Neutrophil (primary cell): ENCODE data around the gene HABP2.

ENCODE experiments used
- H3K27ac ChIP-seq: fragments of 200-600 bp; sonication (generic); 2 replicates; pipeline ENCODE4 v1.5.1; 2016; ENCODE audit warnings: mild to moderate bottlenecking, moderate library complexity
- H3K27me3 ChIP-seq: fragments of 200-600 bp; sonication (generic); 2 replicates; pipeline ENCODE4 v1.6.0; 2016; ENCODE audit warnings: mild to moderate bottlenecking
- H3K36me3 ChIP-seq: fragments of 200-600 bp; sonication (generic); 2 replicates; pipeline ENCODE4 v1.5.1; 2017
- H3K4me1 ChIP-seq, 2 experiments: fragments of 200-600 bp in 1 of 2; sonication (generic) in 1 of 2; 1 replicate in 1 of 2; 2 replicates in 1 of 2; pipeline versions ENCODE4 v1.5.1 to v1.6.1; 2013 to 2016; ENCODE audit warnings: low read depth in 1 of 2, low read length in 1 of 2, mild to moderate bottlenecking in 1 of 2, moderate library complexity in 1 of 2; ENCODE audit not compliant: control insufficient read depth in 1 of 2, insufficient read depth in 1 of 2
- H3K4me3 ChIP-seq, 2 experiments: fragments of 200-600 bp in 1 of 2; sonication (generic) in 1 of 2; 1 replicate in 1 of 2; 2 replicates in 1 of 2; pipeline ENCODE4 v1.5.1; 2013 to 2016; ENCODE audit warnings: low read depth in 1 of 2, low read length in 1 of 2, mild to moderate bottlenecking in 1 of 2, moderate library complexity in 1 of 2
- H3K9me3 ChIP-seq: fragments of 200-600 bp; sonication (generic); 2 replicates; pipeline ENCODE4 v1.5.1; 2016
- TF ChIP-seq, protein P1 (sequence below): fragments of 200-600 bp; sonication (generic); IDR thresholded peaks from 2 replicates; pipeline ENCODE4 v1.5.1; 2016; ENCODE audit warnings: antibody characterized with exemption

HABP2 gene

DNA sequence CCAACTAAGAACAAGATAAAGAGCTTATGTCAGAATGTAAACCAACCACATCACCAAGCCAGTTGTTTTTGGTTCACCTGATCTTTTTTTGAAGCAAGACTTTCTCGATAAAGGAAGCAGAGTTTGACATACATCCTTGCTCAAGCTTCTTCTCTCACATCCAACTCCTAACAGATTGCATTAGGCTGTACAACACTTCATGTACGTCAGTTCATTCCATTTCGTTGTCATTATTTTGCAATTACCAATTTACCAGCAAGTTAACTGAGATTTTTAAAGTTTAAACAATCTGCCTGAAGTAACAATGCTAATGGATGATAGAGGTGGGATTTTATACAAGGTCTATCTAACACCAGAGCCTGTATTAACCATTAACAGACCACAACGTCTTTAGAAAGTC is 70.0 kb downstream of the HABP2 start:
- Histone ChIP-seq H3K4me3 (no peak overlapping the region), H3K36me3 (no peaks in the 10 kb centered on the region), H3K27ac (no peak overlapping the region), H3K27me3 (peaks cover 34% of the 10 kb centered on the region), H3K9me3 (no peaks in the 10 kb centered on the region), H3K4me1 (no peaks in the 10 kb centered on the region)
- TF ChIP-seq, protein P1, sequence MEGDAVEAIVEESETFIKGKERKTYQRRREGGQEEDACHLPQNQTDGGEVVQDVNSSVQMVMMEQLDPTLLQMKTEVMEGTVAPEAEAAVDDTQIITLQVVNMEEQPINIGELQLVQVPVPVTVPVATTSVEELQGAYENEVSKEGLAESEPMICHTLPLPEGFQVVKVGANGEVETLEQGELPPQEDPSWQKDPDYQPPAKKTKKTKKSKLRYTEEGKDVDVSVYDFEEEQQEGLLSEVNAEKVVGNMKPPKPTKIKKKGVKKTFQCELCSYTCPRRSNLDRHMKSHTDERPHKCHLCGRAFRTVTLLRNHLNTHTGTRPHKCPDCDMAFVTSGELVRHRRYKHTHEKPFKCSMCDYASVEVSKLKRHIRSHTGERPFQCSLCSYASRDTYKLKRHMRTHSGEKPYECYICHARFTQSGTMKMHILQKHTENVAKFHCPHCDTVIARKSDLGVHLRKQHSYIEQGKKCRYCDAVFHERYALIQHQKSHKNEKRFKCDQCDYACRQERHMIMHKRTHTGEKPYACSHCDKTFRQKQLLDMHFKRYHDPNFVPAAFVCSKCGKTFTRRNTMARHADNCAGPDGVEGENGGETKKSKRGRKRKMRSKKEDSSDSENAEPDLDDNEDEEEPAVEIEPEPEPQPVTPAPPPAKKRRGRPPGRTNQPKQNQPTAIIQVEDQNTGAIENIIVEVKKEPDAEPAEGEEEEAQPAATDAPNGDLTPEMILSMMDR: no peak

DNA sequence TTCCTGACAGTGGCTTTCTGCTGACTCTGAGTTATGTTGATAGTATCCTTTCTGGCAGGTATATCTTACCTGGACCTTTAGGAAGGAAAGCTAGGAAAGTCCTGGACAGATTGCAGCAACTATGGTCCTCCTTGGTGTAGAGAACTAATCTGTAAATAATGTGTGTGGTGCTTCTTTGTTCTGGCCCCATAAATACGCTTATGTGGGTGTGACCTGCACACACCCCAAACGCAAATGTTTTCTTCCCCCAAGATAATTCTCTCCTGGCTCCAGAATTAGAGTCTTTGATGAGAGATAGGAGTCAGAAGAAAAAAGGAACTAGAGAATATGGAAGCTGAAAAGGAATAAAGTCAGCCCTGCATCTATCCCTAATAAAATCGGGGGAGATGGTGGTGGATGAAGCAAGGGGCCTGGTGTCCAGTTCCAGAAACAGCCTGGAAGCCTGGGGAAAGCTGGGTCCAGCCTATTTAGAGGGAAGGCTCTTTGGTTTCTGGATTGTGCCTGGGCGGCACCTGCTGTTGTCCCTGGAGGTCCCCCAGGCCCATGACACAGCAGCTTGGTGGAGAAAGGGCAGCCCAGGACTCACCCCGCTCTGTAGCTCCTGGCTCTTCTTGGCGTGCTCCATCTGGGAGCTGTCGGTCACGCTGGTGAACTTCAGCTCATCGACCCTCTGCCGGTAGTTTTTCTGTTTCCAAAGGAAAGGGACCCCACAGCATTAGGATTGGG is 72.8 kb downstream of the HABP2 start:
- H3K4me1 ChIP-seq: no peaks in the 10 kb centered on the region
- H3K9me3 ChIP-seq: no peaks in the 10 kb centered on the region
- no peaks in the 10 kb centered on the region for H3K36me3 ChIP-seq
- TF ChIP-seq, protein P1: no peak
- H3K27ac ChIP-seq: no peak overlapping the region
- H3K27me3 ChIP-seq: peaks cover 16% of the 10 kb centered on the region
- H3K4me3 ChIP-seq: no peak overlapping the region

DNA sequence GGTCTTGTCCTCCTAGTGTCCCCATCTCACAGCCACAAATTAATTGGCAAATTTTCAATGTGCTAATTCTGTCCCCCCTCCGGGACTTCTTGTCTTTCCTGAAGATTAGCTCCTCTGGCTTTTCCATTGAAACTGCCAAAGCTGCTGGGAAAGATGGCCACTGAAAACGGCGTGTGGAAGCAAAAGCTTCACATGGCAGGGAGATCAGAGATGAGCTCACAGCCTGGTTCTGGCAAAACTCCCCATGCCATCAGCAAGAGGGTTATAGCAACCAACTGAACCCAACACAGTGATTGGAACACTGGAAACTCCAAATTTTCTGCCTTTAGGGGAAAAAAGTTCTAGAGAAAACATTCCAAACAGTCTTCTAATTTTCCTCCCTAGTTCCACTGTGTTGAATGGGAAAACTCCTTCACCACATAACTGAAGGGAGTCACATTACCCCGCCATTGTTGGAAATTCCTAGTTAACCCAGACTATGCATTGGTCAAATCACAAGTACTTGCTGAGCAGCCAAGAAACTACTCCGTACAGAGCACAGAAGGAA is 74.0 kb downstream of the HABP2 start:
- no peaks in the 10 kb centered on the region for H3K4me1 ChIP-seq
- H3K4me3 ChIP-seq: no peak overlapping the region
- peaks cover 13% of the 10 kb centered on the region for H3K27me3 ChIP-seq
- TF ChIP-seq, protein P1: no peak
- H3K9me3 ChIP-seq: no peaks in the 10 kb centered on the region
- H3K27ac ChIP-seq: no peak overlapping the region
- H3K36me3 ChIP-seq: no peaks in the 10 kb centered on the region

DNA sequence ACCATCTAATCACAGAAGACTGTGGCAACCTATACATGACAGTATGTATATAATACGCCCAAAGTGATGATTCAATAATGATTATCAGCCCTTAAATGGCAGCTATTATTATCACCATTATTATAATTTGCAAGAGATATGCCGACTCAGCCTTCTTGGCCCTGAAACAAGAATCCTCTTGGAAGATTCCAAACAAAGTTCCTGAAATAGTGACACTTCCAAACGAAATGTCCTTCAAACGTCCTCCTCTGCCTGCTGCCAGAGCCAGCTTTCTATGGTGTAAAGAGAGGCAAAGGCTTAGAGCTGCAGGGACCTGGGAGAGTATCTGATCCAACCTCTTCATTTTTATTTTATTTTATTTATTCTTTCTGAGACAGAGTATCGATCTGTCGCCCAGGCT is 75.0 kb downstream of the HABP2 start:
- TF ChIP-seq, protein P1: no peak
- Histone ChIP-seq H3K4me1 (no peaks in the 10 kb centered on the region), H3K27me3 (peaks cover 12% of the 10 kb centered on the region), H3K36me3 (no peaks in the 10 kb centered on the region), H3K27ac (no peak overlapping the region), H3K9me3 (no peaks in the 10 kb centered on the region), H3K4me3 (no peak overlapping the region)

DNA sequence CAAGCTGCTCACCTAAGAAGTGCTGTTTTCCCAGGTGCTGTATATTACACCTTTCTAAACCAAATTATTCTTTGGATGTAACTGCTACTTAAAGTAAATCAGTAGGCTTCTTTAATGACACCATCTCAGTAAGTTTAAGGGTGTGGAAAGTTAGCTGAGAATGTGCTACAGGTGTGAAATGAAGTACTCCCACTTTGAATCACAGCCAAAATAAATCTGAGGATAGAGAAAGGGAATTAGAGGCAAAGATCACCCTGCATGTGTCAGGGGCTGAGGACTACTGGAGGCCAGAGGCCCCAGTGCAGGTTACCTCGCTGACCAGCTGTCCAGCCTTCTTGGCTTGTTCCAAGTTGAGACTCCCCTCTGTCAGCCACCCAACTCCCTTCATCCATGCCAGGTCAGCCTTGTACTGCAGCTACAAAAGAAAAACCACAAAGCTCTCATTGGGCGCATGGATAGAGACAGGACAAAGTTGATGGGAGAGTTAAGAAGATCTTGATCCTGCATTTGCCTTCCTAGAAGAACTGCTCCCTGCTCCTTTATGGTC is 75.8 kb downstream of the HABP2 start:
- no peaks in the 10 kb centered on the region for H3K9me3 ChIP-seq
- no peaks in the 10 kb centered on the region for H3K36me3 ChIP-seq
- no peaks in the 10 kb centered on the region for H3K4me1 ChIP-seq
- peaks cover 9% of the 10 kb centered on the region for H3K27me3 ChIP-seq
- no peak overlapping the region for H3K4me3 ChIP-seq
- H3K27ac ChIP-seq: no peak overlapping the region
- TF ChIP-seq, protein P1: no peak
